SIG-M5 (cell line): Measurements from ENCODE around the gene CREBBP.
A peak's percentile ranks its signal among the peaks of the same experiment; 100 is the strongest.

Experiments used
- DNase-seq: peaks from one replicate; lab custom pipeline; 2025; lab: John Stamatoyannopoulos, UW

Gene CREBBP

DNA sequence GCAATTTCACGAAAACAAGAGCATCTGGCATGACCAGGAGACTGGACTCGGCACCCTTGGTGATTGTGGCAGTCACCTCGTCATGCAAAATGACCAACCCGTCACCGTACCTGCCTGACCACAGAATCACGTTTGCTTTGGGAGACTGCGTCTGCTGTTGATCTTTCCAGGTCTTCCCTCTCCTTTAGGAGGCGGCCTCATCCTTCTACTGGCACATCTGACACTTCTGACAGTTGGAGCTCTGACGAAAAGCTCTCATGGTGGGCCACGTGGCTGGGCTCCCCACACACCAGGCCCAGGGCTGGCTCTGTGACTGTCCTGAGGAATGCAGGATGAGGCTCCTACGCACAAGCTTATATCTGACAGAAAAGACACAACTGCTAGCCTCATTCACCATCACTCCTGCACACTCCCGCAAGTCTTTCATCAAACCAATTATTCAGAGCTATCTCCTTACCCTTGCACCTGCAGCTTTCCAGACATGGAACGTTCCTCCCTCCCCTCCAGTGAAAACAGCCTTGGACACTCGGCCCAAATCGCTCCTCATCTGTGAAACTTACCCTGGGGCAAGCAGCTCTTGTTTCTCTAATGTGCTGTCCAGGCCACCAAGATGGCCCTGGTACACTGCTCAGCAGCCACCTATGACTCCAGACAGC lies 166.8 kb downstream of the CREBBP start:
- no peak for DNase-seq

DNA sequence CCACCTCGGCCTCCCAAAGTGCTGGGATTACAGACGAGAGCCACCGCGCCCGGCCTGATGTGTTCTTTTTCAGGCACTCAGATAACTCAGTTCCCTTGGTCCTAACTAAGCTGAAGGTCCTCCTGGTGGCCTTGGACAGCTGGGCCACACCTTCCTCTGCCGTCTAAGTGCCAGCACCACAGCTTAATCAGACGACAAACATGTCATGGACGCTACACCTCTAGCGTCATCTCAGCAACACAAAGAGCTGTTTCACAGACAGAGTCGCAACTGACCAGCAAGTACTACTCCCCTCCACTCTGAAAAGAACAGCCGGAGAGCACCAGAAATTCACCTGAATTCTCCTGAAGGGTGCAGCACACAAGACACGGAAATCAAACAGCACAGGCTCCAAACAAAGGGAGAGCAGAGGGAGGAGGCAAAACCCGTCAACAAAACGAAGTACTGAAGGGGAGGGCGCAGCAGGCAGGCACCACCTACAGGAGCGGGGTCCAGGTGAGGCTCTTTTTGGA lies 167.6 kb downstream of the CREBBP start:
- no peak for DNase-seq

DNA sequence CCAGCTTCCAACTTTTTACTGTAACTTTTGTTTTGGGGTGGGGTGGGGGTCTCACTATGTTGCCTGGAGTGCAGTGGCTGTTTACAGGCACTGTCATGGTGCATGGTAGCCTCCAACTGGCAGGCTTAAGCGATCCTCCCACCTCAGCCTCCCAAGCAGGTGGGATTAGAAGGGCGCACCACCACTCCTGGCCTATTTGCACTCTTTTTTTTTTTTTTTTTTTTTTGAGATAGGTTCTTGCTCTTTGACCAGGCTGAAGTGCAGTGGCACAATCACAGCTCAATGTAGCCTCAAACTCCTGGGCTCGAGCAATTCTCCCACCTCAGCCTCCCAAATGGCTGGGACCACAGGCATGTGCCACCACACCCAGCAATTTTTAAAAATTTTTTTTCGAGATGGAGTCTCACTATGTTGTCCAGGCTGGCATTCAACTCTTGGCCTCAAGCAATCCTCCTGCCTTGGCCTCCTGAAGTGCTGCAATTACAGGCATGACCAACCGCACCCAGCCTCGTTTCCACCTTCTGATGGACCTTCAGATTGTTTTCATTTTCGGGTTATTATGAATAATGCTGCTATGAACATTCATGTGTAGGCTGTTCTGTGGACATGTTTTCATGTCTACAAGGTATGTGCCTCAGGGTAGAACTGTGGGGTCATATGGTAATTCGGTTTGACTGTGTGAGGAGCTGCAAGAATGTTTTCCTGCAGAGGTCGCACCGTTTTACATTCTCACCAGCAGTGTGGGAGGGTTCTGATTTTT lies 174.1 kb downstream of the CREBBP start:
- DNase-seq = no peak

DNA sequence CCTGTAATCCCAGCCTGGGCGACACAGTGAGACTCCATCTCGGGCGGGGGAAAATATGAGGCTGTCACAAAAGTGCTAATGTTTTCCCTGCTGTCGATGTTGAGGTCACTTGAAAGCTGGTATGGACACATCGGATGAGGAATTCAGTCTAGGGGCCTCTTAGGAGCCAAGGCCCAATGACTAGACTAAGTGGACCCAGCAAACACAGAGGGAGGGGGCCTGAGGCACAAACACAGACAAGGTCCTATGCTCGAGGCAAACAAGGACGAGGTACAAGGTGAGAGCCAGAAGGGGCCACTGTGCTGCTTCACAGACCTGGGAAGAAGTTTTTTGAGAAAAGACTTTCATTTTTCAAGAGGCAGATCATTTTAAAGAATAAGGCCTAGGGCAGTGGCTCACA lies 178.4 kb downstream of the CREBBP start:
- DNase-seq = no peak

DNA sequence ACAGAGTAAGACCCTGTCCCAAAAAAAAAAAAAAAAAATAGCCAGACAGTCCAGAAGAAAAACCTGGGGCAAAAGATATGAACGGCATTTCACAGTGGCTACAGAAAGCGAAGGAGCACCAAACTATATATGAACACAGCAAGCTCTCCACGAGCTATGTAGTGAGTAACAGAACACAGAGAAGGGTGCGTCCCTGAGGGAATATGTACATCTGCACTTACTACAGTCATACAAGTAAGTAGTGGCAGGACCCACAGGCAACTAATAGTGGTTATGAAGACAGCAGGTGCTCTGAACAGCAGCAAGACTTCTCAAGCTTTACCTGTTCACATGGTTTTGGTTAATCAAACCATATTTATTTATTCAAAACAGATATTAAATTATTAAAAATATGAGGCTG lies 179.0 kb downstream of the CREBBP start:
- DNase-seq = no peak

GRCh38 chr16:3698941-3699340 lies 181.6 kb downstream of the CREBBP start:
- peak; percentile 33 for DNase-seq

DNA sequence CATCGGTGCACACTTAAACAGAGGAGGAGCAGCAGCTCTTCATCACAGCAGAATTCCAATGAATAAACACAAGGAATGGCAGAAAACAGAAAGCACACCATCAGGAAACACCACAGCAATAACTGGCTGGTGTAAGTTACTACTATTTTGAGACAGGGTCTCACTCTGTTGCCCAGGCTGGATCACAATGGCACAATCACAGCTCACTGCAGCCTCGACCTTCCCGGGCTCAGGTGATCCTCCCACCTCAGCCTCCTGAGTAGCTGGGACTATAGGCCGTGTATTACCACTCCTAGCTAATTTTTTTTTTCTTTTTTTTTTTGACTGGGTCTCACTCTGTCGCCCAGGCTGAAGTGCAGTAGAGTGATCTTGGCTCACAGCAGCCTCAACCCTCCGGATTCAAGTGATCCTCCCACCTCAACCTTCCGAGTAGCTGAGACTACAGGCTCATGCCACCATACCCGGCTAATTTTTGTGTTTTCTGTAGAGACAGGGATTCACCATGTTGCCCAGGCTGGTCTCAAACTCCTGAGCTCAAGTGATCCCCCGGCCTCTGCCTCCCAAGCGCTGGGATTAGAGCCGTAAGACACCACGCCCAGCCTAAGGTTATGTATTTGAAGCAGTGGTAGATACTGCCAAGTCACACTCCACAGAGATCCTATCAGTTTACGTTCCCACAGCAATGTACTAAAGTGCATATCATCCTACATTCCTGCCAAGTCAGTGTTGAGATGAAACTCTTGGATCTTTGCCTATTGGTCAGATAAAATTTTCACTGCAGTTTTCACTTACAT lies 183.9 kb downstream of the CREBBP start:
- no peak for DNase-seq

GRCh38 chr16:3695610-3696369 lies 184.7 kb downstream of the CREBBP start:
- no peak for DNase-seq

- DNase-seq = no peak
These were observed 186.5 kb downstream of the CREBBP start for GRCh38 chr16:3694051-3694450.

- DNase-seq = no peak
These were observed 188.8 kb downstream of the CREBBP start for GRCh38 chr16:3691761-3692160.

DNA sequence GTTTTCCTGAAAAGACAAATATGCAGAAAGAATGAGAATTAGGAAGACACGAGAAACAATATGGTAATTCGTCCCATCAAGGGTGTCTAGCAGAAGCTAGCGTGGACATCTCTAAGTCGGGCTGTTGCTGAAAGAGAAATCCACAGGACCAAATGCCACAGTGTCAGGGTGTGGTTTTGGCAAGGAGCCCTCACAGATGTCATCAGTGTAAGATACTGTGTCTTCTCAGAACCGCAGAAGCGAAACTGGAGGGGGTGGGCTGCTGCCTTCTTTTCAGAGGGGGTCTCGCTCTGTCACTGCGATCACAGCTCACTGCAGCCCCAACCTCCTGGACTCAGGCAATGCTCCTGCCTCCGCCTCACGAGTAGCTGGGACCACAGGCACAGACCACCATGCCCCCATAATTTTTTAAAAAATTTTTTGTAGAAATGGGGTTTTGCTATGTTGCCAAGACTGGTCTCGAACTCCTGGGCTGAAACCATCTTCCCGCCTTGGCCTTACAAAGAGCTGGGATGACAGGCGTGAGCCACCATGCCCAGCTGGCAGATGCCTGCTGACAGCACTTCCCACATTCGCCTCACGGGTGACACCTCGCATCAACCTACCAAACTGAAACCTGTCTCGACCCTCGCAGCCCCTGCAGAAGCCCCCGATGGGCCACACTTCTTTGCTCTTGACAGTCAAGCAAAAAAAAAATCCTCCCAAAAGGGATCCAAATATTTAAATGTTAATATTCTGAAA lies 189.4 kb downstream of the CREBBP start:
- no peak for DNase-seq

DNA sequence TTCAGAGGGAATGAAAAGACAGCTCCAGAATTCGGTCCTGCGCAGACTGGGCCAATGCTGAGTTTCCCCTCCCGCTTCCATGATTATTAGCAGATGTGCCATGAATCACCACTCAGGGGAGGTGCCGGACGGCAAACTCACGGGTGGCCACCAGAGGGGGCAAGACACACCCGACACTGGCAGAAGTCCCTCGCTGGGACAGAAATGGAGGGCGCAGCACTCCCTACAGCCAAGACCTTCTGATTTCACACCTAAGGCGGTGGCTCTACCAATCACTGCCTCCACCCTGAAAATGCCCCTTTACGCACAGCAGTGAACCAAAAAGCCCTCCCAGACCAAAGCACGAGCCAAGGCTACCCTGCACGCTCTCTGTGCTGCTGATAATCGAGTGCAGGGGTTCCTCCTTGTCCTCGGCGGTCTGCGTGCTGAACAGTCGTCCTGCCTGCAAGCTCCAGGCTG lies 190.0 kb downstream of the CREBBP start:
- no peak for DNase-seq

DNA sequence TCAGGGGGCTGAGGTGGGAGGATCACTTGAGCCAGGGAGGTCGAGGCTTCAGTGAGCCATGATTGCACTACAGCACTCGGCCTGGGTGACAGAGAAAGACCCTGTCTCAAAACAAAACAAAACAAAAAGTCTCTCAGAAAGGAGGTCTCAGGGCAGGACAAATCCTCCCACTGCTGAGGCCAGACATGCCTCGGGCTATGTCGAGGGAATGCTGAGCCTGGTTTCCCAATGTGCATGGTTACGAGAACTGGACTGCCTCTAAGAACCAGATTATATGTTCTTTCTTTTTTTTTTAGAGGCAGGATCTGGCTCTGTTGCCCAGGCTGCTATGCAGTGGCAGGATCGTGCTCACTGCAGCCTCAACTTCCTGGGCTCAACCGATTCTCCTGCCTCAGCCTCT lies 190.8 kb downstream of the CREBBP start:
- no peak for DNase-seq

GRCh38 chr16:3687792-3688191 lies 192.7 kb downstream of the CREBBP start:
- DNase-seq = no peak

DNA sequence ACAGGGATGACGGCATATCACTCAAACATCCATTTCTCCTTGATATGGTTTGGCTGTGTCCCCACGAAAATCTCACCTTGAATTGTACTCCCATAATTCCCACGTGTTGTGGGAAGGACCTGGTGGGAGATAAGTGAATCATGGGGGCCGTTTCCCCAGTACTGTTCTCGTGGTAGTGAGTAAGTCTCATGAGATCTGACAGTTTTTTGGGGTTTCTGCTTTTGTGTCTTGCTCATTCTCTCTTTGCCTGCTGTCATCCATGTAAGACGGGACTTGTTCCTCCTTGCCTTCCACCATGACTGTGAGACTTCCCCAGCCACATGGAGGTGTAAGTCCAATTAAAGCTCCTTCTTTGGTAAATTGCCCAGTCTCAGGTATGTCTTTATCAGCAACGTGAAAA lies 193.5 kb downstream of the CREBBP start:
- DNase-seq = no peak

GRCh38 chr16:3681206-3681605 lies 199.3 kb downstream of the CREBBP start:
- no peak for DNase-seq

DNA sequence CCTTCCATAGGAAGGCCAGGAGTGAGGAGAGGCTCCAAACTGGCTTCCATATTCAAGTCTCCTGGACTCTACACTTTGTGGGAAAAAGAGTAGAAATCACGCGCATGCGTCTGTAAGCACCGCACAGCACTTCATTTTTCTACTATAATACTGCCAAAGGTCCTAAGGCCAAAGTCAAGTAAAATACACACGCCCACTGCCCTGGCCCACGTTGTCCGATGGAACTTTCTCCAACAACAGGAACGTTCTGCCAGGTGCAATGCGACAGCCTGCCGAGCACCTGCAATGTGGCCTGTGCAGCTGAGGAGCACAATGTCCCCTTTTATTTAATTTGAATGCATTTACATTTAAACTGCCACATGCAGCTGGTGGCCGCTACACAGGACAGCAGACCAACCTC lies 202.5 kb downstream of the CREBBP start:
- no peak for DNase-seq

GRCh38 chr16:3675601-3676130 lies 204.8 kb downstream of the CREBBP start:
- DNase-seq = no peak
